Measurements from ENCODE around the gene GLRX.

DNA sequence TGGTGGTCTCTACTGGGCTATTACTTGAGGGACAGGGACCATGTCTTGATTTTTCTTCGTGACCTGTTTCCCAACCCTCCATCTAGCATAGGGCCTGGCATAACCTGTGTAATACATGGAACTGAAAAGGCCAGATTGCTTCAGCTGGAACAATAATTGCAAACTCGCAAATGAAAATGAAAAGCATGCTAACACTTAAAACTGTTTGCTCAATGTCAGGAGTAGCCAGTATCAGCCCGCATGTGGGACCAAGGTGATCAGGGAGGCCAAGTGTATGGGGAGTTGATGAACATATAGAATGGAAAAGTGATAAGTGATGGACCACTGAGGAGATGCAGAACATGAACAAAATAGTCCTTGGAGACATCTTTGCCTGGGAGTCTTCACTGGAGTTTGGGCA is 25.2 kb downstream of the GLRX start:
- TF ChIP-seq POLR2A (IDR thresholded peaks at IDR 0.05; ENCODE audit: low read depth, low read length): no peak
- TF ChIP-seq, protein P1, sequence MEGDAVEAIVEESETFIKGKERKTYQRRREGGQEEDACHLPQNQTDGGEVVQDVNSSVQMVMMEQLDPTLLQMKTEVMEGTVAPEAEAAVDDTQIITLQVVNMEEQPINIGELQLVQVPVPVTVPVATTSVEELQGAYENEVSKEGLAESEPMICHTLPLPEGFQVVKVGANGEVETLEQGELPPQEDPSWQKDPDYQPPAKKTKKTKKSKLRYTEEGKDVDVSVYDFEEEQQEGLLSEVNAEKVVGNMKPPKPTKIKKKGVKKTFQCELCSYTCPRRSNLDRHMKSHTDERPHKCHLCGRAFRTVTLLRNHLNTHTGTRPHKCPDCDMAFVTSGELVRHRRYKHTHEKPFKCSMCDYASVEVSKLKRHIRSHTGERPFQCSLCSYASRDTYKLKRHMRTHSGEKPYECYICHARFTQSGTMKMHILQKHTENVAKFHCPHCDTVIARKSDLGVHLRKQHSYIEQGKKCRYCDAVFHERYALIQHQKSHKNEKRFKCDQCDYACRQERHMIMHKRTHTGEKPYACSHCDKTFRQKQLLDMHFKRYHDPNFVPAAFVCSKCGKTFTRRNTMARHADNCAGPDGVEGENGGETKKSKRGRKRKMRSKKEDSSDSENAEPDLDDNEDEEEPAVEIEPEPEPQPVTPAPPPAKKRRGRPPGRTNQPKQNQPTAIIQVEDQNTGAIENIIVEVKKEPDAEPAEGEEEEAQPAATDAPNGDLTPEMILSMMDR (conservative IDR thresholded peaks at IDR 0.05; ENCODE audit: low read depth, low read length): no peak
- TF ChIP-seq CEBPB (IDR thresholded peaks at IDR 0.05; ENCODE audit: low read depth, low read length): no peak
- no peak for TF ChIP-seq CHD1 (IDR thresholded peaks at IDR 0.05; ENCODE audit: low read depth, low read length)
- TF ChIP-seq MXI1 (IDR thresholded peaks at IDR 0.05; ENCODE audit: borderline replicate concordance, low read depth, low read length): no peak
- TF ChIP-seq MAFK (IDR thresholded peaks at IDR 0.05; ENCODE audit: low read depth, low read length): no peak
- no peak for TF ChIP-seq FOS (IDR thresholded peaks at IDR 0.05; ENCODE audit: low read depth, low read length)
- no peak for TF ChIP-seq RAD21 (IDR thresholded peaks at IDR 0.05; ENCODE audit: low read length)
